Measurements from ENCODE around the gene TAF3. TPM values are rescaled to one million over a fixed set of nuclear protein-coding genes. Genes with fewer than 3 reads are reported as not detected.

The TAF3 gene
- total and polyA plus RNA-seq, 7 donors = 3.0 to 12.2 (median 5.2) TPM

- peaks cover 0 to 17% (median 3%) of the 10 kb centered on the region in 4 donors for H3K36me3 ChIP-seq
- WGBS, 2 donors = 24 to 51% methylated on average over 1 of the region's 1 CpG
- H3K9me3 ChIP-seq = no peaks in the 10 kb centered on the region
- no peak for DNase-seq
- no peak overlapping the region for H3K4me3 ChIP-seq
- no peak overlapping the region for H3K27ac ChIP-seq
- no peak for TF ChIP-seq CTCF (IDR thresholded peaks at IDR 0.05)
- no peak for TF ChIP-seq POLR2AphosphoS5 (IDR thresholded peaks at IDR 0.05)
- TF ChIP-seq EP300 (IDR thresholded peaks at IDR 0.05) = no peak
- no peak for TF ChIP-seq POLR2A (IDR thresholded peaks at IDR 0.05)
- intact Hi-C loops (cut with DNase I) = no loop called here
- no peaks in the 10 kb centered on the region for H3K4me1 ChIP-seq
- H3K27me3 ChIP-seq = no peaks in the 10 kb centered on the region
Measured at GRCh38 chr10:7980196-7980595, 161.9 kb downstream of the TAF3 start.

- H3K4me3 ChIP-seq = no peak overlapping the region
- DNase-seq = no peak
- H3K4me1 ChIP-seq = no peaks in the 10 kb centered on the region
- H3K27ac ChIP-seq = no peak overlapping the region
- TF ChIP-seq CTCF (IDR thresholded peaks at IDR 0.05) = no peak
- TF ChIP-seq EP300 (IDR thresholded peaks at IDR 0.05) = no peak
- no peak for TF ChIP-seq POLR2A (IDR thresholded peaks at IDR 0.05)
- TF ChIP-seq POLR2AphosphoS5 (IDR thresholded peaks at IDR 0.05) = no peak
- intact Hi-C loops (cut with DNase I) = no loop called here
- 91% methylated on average over 5 of the region's 5 CpGs for WGBS, 2 donors
- no peaks in the 10 kb centered on the region for H3K9me3 ChIP-seq
- H3K27me3 ChIP-seq = no peaks in the 10 kb centered on the region
- peaks cover 0 to 11% (median 0%) of the 10 kb centered on the region in 4 donors for H3K36me3 ChIP-seq
Measured at GRCh38 chr10:7982727-7983126, 164.4 kb downstream of the TAF3 start.

GRCh38 chr10:7984325-7984724 is 166.0 kb downstream of the TAF3 start:
- H3K27ac ChIP-seq = no peak overlapping the region
- DNase-seq = no peak
- H3K4me1 ChIP-seq = no peaks in the 10 kb centered on the region
- 94 to 95% methylated on average over 3 of the region's 3 CpGs for WGBS, 2 donors
- TF ChIP-seq POLR2A (IDR thresholded peaks at IDR 0.05) (no peak), EP300 (IDR thresholded peaks at IDR 0.05) (no peak), POLR2AphosphoS5 (IDR thresholded peaks at IDR 0.05) (no peak), CTCF (IDR thresholded peaks at IDR 0.05) (no peak)
- H3K36me3 ChIP-seq = no peaks in the 10 kb centered on the region
- no peak overlapping the region for H3K4me3 ChIP-seq
- no peaks in the 10 kb centered on the region for H3K27me3 ChIP-seq
- intact Hi-C loops (cut with DNase I) = no loop called here
- H3K9me3 ChIP-seq = no peaks in the 10 kb centered on the region

GRCh38 chr10:7984896-7985295 is 166.6 kb downstream of the TAF3 start:
- intact Hi-C loops (cut with DNase I) = no loop called here
- H3K36me3 ChIP-seq = no peaks in the 10 kb centered on the region
- no peak overlapping the region for H3K27ac ChIP-seq
- DNase-seq = no peak
- no peak overlapping the region for H3K4me3 ChIP-seq
- TF ChIP-seq POLR2AphosphoS5 (IDR thresholded peaks at IDR 0.05) (no peak), POLR2A (IDR thresholded peaks at IDR 0.05) (no peak), CTCF (IDR thresholded peaks at IDR 0.05) (no peak), EP300 (IDR thresholded peaks at IDR 0.05) (no peak)
- WGBS, 2 donors = 87 to 88% methylated on average over 7 of the region's 7 CpGs
- H3K9me3 ChIP-seq = no peaks in the 10 kb centered on the region
- no peaks in the 10 kb centered on the region for H3K4me1 ChIP-seq
- no peaks in the 10 kb centered on the region for H3K27me3 ChIP-seq

GRCh38 chr10:7986851-7987250 is 168.5 kb downstream of the TAF3 start:
- intact Hi-C loops (cut with DNase I) = no loop called here
- 81 to 83% methylated on average over 4 of the region's 4 CpGs for WGBS, 2 donors
- Histone ChIP-seq H3K4me1 (no peaks in the 10 kb centered on the region), H3K9me3 (no peaks in the 10 kb centered on the region), H3K27ac (no peak overlapping the region), H3K36me3 (no peaks in the 10 kb centered on the region), H3K4me3 (no peak overlapping the region), H3K27me3 (no peaks in the 10 kb centered on the region)
- TF ChIP-seq CTCF (IDR thresholded peaks at IDR 0.05) (no peak), POLR2A (IDR thresholded peaks at IDR 0.05) (no peak), EP300 (IDR thresholded peaks at IDR 0.05) (no peak), POLR2AphosphoS5 (IDR thresholded peaks at IDR 0.05) (no peak)
- DNase-seq = no peak
